Uterus (tissue), 2 donors: ENCODE data around the gene EFTUD2.
"Not testable (repeated sequence)": the region's sequence is repeated elsewhere in the genome, so short reads cannot be mapped to it uniquely, and the experiment has no call there.

Source experiments
- POLR2A ChIP-seq, 2 donors: fragments of 450-650 bp; IDR thresholded peaks; one replicate each; pipeline ENCODE4 v1.6.1; 2016; ENCODE audit warnings: antibody characterized with exemption in 2 of 2, mild to moderate bottlenecking in 1 of 2, moderate library complexity in 1 of 2
- TF ChIP-seq, protein P1 (sequence below), 4 experiments: fragments of 200-600 bp in 2 of 4; fragments of 450-650 bp in 2 of 4; sonication (generic) in 2 of 4; IDR thresholded peaks; one replicate each; pipeline ENCODE4 v1.5.1; 2016 to 2019; ENCODE audit warnings: antibody characterized with exemption in 4 of 4, mild to moderate bottlenecking in 2 of 4, moderate library complexity in 1 of 4

DNA sequence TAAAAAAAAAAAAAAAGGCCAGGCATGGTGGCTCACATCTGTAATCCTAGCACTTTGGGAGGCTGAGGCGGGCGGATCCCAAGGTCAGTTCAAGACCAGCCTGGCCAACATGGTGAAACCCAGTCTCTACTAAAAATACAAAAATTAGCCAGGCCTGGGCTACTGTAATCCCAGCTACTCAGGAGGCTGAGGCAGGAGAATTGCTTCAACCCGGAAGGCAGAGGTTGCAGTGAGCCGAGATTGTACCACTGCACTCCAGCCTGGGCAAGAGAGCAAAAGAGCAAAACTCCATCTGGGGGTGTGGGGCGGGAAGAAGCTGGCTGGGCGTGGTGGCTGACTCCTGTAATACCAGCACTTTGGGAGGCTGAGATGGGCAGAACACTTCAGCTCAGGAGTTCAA is 80.7 kb downstream of the EFTUD2 start:
- not testable (repeated sequence) for TF ChIP-seq POLR2A (IDR thresholded peaks at IDR 0.05)
- TF ChIP-seq, protein P1, sequence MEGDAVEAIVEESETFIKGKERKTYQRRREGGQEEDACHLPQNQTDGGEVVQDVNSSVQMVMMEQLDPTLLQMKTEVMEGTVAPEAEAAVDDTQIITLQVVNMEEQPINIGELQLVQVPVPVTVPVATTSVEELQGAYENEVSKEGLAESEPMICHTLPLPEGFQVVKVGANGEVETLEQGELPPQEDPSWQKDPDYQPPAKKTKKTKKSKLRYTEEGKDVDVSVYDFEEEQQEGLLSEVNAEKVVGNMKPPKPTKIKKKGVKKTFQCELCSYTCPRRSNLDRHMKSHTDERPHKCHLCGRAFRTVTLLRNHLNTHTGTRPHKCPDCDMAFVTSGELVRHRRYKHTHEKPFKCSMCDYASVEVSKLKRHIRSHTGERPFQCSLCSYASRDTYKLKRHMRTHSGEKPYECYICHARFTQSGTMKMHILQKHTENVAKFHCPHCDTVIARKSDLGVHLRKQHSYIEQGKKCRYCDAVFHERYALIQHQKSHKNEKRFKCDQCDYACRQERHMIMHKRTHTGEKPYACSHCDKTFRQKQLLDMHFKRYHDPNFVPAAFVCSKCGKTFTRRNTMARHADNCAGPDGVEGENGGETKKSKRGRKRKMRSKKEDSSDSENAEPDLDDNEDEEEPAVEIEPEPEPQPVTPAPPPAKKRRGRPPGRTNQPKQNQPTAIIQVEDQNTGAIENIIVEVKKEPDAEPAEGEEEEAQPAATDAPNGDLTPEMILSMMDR (IDR thresholded peaks at IDR 0.05) = not testable (repeated sequence)
